SK-N-SH treated with all-trans-retinoic acid at 6 μM for 48 hours (cell line): ENCODE measurements around the gene BAIAP2L1.

ENCODE experiments used
- BACH2 ChIP-seq: fragments of 250-450 bp; sonication (Bioruptor Pico); IDR thresholded peaks from 2 replicates; pipeline ENCODE4 v1.9.0; 2021; ENCODE audit warnings: mild to moderate bottlenecking, borderline replicate concordance
- ISL1 ChIP-seq: fragments of 250-450 bp; sonication (Bioruptor Pico); IDR thresholded peaks from 2 replicates; pipeline ENCODE4 v2.1.2; 2022; ENCODE audit warnings: mild to moderate bottlenecking, moderate library complexity
- POU6F1 ChIP-seq: fragments of 250-450 bp; sonication (Bioruptor Pico); IDR thresholded peaks from 2 replicates; pipeline ENCODE4 v1.8.0; 2021; ENCODE audit warnings: low read depth, mild to moderate bottlenecking, moderate library complexity, borderline replicate concordance
- PPARA ChIP-seq: fragments of 250-450 bp; sonication (Bioruptor Pico); IDR thresholded peaks from 2 replicates; pipeline ENCODE4 v1.5.0; 2020; ENCODE audit warnings: mild to moderate bottlenecking, borderline replicate concordance
- SNAI2 ChIP-seq: fragments of 250-450 bp; sonication (Bioruptor Pico); IDR thresholded peaks from 2 replicates; pipeline ENCODE4 v1.5.0; 2020; ENCODE audit warnings: mild to moderate bottlenecking, moderate library complexity
- TCF4 ChIP-seq: fragments of 250-450 bp; sonication (Bioruptor Pico); IDR thresholded peaks from 2 replicates; pipeline ENCODE4 v1.8.0; 2021; ENCODE audit warnings: mild to moderate bottlenecking, moderate library complexity, borderline replicate concordance
- TOX ChIP-seq: fragments of 250-450 bp; sonication (Bioruptor Pico); IDR thresholded peaks from 2 replicates; pipeline ENCODE4 v1.8.0; 2021; ENCODE audit warnings: mild to moderate bottlenecking, moderate library complexity, borderline replicate concordance
- ZC3H10 ChIP-seq: fragments of 250-450 bp; sonication (Bioruptor Pico); IDR thresholded peaks from 2 replicates; pipeline ENCODE4 v1.5.1; 2021; ENCODE audit warnings: mild to moderate bottlenecking, moderate library complexity
- ZNF8 ChIP-seq: fragments of 450-650 bp; formaldehyde crosslinking; IDR thresholded peaks from 2 replicates; pipeline ENCODE4 v1.5.0; 2020; ENCODE audit warnings: mild to moderate bottlenecking, moderate library complexity
- TF ChIP-seq, protein P1 (sequence below): fragments of 250-450 bp; sonication (Bioruptor Pico); IDR thresholded peaks from 2 replicates; pipeline ENCODE4 v1.5.1; 2020; ENCODE audit warnings: low read depth, mild to moderate bottlenecking, moderate library complexity
- TF ChIP-seq, protein P2 (sequence below): fragments of 250-450 bp; sonication (Bioruptor Pico); IDR thresholded peaks from 2 replicates; pipeline ENCODE4 v1.5.1; 2021; ENCODE audit warnings: mild to moderate bottlenecking, moderate library complexity

DNA sequence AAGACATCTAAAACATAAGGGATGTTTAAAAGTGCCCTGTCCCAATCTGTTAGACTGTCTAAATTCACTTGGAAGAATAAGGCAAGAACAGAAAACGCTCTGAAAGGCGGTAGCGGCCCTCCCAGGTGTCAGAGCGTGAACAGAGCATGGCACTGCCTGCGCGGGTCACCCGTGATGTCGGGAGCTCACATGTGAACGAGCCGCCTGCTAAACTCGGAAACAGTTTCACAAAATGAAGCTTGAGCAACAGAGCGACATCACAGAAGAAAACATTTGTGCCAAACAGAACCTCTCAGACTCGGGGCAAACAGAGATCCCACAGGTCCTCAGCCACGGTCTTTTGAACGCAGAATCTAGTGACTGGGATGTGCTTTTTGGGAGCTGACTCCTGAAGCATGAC, 106.6 kb downstream of the BAIAP2L1 start:
- TF ChIP-seq ZC3H10 (CRISPR knock-in tag), result no peak
- TF ChIP-seq, protein P1, sequence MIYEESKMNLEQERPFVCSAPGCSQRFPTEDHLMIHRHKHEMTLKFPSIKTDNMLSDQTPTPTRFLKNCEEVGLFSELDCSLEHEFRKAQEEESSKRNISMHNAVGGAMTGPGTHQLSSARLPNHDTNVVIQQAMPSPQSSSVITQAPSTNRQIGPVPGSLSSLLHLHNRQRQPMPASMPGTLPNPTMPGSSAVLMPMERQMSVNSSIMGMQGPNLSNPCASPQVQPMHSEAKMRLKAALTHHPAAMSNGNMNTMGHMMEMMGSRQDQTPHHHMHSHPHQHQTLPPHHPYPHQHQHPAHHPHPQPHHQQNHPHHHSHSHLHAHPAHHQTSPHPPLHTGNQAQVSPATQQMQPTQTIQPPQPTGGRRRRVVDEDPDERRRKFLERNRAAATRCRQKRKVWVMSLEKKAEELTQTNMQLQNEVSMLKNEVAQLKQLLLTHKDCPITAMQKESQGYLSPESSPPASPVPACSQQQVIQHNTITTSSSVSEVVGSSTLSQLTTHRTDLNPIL, result no peak
- no peak for TF ChIP-seq SNAI2 (CRISPR knock-in tag)
- TF ChIP-seq ZNF8, result no peak
- no peak for TF ChIP-seq PPARA (CRISPR knock-in tag)
- no peak for TF ChIP-seq BACH2 (CRISPR knock-in tag)
- no peak for TF ChIP-seq POU6F1 (CRISPR knock-in tag)
- TF ChIP-seq TOX (CRISPR knock-in tag), result no peak
- TF ChIP-seq, protein P2, sequence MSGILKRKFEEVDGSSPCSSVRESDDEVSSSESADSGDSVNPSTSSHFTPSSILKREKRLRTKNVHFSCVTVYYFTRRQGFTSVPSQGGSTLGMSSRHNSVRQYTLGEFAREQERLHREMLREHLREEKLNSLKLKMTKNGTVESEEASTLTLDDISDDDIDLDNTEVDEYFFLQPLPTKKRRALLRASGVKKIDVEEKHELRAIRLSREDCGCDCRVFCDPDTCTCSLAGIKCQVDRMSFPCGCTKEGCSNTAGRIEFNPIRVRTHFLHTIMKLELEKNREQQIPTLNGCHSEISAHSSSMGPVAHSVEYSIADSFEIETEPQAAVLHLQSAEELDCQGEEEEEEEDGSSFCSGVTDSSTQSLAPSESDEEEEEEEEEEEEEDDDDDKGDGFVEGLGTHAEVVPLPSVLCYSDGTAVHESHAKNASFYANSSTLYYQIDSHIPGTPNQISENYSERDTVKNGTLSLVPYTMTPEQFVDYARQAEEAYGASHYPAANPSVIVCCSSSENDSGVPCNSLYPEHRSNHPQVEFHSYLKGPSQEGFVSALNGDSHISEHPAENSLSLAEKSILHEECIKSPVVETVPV, result no peak
- no peak for TF ChIP-seq TCF4 (CRISPR knock-in tag)
- no peak for TF ChIP-seq ISL1 (CRISPR knock-in tag)
